Endothelial cell of hepatic sinusoid (primary cell): ENCODE results near the gene ABHD13.
"Not testable (repeated sequence)": the region's sequence is repeated elsewhere in the genome, so short reads cannot be mapped to it uniquely, and the experiment has no call there.

Experiments used
- in situ Hi-C: cut with HindIII; loops from 2 replicates; pipeline ENCODE4 v1.10.0; 2017; ENCODE audit warnings: low sequenced_read_pairs

Gene ABHD13

GRCh38 chr13:108223687-108224503, 5.7 kb downstream of the ABHD13 start:
- in situ Hi-C loops, result no loop called here

GRCh38 chr13:108225440-108225839, 7.2 kb downstream of the ABHD13 start:
- in situ Hi-C loops, result no loop called here

GRCh38 chr13:108226184-108226583, 8.0 kb downstream of the ABHD13 start:
- in situ Hi-C loops, result no loop called here

- in situ Hi-C loops, result no loop called here
Observed at GRCh38 chr13:108227651-108228272, 9.6 kb downstream of the ABHD13 start.

GRCh38 chr13:108230377-108230776, 12.2 kb downstream of the ABHD13 start:
- in situ Hi-C loops, result no loop called here

GRCh38 chr13:108249150-108249549, 31.0 kb downstream of the ABHD13 start:
- in situ Hi-C loops, result no loop called here

GRCh38 chr13:108257248-108257647, 39.1 kb downstream of the ABHD13 start:
- in situ Hi-C loops, result no loop called here

GRCh38 chr13:108263621-108264355, 45.6 kb downstream of the ABHD13 start:
- in situ Hi-C loops, result no loop called here

GRCh38 chr13:108266321-108266990, 48.3 kb downstream of the ABHD13 start:
- in situ Hi-C loops, result no loop called here

GRCh38 chr13:108267347-108267746, 49.2 kb downstream of the ABHD13 start:
- in situ Hi-C loops, result no loop called here

- in situ Hi-C loops, result not testable (repeated sequence)
Observed at GRCh38 chr13:108267855-108268254, 49.7 kb downstream of the ABHD13 start.

GRCh38 chr13:108268466-108269112, 50.4 kb downstream of the ABHD13 start:
- in situ Hi-C loops, result no loop called here

GRCh38 chr13:108269601-108270328, 51.6 kb downstream of the ABHD13 start, which contains the start of gene TNFSF13B:
Gene TNFSF13B, plus strand, starts transcription at chr13:108269718. Its CDS starts 178 bp downstream, at chr13:108269896.
- in situ Hi-C loops, result loop anchor here (5.0 kb wide), 1 partner anchor 68 kb away; no protein-coding TSS in a partner anchor

- in situ Hi-C loops, result loop anchor here (5.0 kb wide), 1 partner anchor 67 kb away; no protein-coding TSS in a partner anchor
Observed at GRCh38 chr13:108270442-108270841, 52.2 kb downstream of the ABHD13 start.

- in situ Hi-C loops, result loop anchor here (5.0 kb wide), 1 partner anchor 65 kb away; no protein-coding TSS in a partner anchor
Observed at GRCh38 chr13:108272333-108272732, 54.1 kb downstream of the ABHD13 start.

GRCh38 chr13:108273429-108274118, 55.4 kb downstream of the ABHD13 start:
- in situ Hi-C loops, result loop anchor here (5.0 kb wide), 1 partner anchor 64 kb away; no protein-coding TSS in a partner anchor

GRCh38 chr13:108274718-108275117, 56.5 kb downstream of the ABHD13 start:
- in situ Hi-C loops, result loop anchor here (5.0 kb wide), 1 partner anchor 63 kb away; no protein-coding TSS in a partner anchor

GRCh38 chr13:108276060-108276459, 57.9 kb downstream of the ABHD13 start:
- in situ Hi-C loops, result no loop called here

GRCh38 chr13:108278466-108278865, 60.3 kb downstream of the ABHD13 start:
- in situ Hi-C loops, result no loop called here
